GM12865 (cell line): ENCODE measurements around the gene ZSCAN12.

ENCODE experiments used
- DNase-seq: peaks from one replicate; pipeline ENCODE4 v3.0.0; 2010; ENCODE audit warnings: low read depth
- H3K4me3 ChIP-seq: 2 replicates; pipeline ENCODE4 v1.5.1; 2011; ENCODE audit warnings: mild to moderate bottlenecking, low read depth, low read length, control low read depth
- TF ChIP-seq, protein P1 (sequence below): IDR thresholded peaks from 2 replicates; pipeline ENCODE4 v1.5.1; 2011; ENCODE audit warnings: low read length, control low read depth, low read depth, inconsistent platforms; ENCODE audit not compliant: insufficient read depth; ENCODE audit errors: missing control alignments

The ZSCAN12 gene

DNA sequence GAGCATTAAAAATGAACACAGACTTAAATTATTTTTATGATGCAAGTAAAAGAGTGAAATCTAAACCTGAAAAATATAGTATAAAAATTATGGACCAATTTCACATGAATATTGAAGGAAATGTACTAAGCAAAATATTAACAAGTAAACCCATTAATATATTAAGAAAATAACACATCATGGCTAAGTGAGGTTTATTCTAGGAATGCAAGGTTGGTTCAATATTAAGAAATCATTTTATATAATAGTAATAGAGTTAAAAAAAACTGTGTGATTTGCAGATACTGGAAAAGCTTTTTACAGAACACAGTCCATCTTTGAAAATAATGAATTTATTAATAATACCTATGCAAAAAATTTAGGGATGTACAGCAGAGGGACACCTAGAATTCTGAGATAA is 20.9 kb downstream of the ZSCAN12 start:
- no peak for DNase-seq
- TF ChIP-seq, protein P1, sequence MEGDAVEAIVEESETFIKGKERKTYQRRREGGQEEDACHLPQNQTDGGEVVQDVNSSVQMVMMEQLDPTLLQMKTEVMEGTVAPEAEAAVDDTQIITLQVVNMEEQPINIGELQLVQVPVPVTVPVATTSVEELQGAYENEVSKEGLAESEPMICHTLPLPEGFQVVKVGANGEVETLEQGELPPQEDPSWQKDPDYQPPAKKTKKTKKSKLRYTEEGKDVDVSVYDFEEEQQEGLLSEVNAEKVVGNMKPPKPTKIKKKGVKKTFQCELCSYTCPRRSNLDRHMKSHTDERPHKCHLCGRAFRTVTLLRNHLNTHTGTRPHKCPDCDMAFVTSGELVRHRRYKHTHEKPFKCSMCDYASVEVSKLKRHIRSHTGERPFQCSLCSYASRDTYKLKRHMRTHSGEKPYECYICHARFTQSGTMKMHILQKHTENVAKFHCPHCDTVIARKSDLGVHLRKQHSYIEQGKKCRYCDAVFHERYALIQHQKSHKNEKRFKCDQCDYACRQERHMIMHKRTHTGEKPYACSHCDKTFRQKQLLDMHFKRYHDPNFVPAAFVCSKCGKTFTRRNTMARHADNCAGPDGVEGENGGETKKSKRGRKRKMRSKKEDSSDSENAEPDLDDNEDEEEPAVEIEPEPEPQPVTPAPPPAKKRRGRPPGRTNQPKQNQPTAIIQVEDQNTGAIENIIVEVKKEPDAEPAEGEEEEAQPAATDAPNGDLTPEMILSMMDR = no peak
- H3K4me3 ChIP-seq = no peak overlapping the region

DNA sequence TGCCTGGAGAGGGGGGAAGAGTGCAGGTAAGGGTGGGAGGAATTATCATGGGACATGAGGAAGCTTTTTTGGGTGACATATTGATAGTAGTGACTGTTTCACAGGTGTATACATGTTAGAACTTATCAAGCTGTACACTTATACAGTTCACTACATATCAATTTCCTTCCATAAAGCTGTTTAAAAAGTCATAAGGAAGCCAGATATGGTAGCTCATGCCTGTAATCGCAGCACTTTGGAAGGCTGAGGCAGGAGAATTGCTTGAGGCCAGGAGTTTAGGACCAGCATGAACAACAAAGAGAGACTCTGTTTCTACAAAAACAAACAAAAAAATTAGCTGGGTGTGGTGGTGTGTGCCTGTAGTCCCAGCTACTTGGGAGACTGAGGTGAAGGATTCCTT is 21.7 kb downstream of the ZSCAN12 start:
- TF ChIP-seq, protein P1 = no peak
- no peak overlapping the region for H3K4me3 ChIP-seq
- DNase-seq = no peak

DNA sequence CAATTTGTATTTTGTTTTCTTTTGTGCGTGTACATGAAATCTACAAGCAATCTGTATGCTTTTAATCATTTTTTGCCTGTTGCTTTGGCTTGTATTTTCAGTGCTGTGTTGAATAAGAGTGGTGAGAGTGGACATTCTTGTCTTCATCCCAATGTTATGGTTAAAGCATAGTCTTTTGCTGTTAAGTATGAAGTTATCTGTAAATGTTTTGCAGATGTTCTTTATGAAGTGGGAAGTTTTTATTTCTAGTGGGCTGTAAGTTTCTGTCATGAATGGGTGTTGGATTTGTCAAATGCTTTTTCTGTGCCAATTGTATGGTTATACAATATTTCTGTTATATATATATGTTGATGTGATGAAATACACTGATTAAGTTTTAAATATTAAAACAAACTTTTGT is 25.6 kb downstream of the ZSCAN12 start:
- H3K4me3 ChIP-seq = no peak overlapping the region
- TF ChIP-seq, protein P1 = no peak
- DNase-seq = no peak

DNA sequence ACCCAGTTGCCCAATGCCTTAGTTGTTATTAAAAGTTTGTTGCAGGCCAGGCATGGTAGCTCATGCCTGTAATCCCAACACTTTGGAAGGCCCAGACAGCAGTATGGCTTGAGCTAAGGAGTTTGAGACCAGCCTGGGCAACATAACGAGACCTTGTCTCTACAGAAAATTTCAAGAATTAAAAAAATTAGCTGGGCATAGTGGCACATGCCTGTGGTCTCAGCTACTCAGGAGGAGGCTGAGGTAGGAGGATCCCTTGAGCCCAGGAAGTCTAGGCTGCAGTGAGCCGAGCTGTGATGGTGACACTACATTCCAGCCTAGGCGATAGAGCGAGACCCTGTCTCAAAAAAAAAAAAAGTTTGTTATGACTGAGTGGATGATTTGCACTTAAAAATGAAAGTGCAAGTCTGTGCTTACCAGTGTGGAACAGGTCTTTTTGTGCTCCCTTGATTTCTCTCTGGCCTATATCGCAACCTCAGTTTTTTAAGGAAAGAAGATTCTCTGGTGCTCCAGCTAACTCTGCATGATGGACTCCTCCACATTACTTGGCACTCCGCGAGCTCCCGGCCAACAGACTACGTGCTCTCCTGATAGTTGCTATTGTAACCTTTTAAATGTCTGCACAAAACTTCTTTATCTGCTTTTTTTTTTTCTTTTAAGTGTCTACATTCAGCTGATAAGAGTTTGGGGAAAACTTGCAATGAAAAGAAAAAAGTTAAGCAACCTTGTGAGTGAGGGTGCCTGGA is 27.7 kb downstream of the ZSCAN12 start:
- no peak overlapping the region for H3K4me3 ChIP-seq
- TF ChIP-seq, protein P1 = no peak
- DNase-seq = peak; percentile 55

DNA sequence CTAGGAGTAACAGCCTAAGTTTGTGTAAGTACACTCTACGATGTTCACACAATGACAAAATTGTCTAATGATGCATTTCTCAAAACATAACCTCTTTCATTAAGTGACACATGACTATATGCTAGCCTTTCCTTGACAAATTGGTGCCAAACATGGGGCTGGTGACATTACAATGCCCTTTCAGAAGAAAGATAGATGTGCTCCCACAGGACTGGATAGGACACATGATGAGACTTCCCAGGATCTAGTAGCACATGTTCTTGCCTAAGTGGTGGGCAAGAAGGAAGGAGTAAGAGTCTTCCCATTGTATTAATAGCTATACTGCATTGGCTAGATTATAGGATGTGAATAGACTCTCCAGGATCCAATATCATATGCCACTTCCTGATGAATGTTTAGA is 28.3 kb downstream of the ZSCAN12 start:
- no peak overlapping the region for H3K4me3 ChIP-seq
- no peak for DNase-seq
- TF ChIP-seq, protein P1 = no peak

DNA sequence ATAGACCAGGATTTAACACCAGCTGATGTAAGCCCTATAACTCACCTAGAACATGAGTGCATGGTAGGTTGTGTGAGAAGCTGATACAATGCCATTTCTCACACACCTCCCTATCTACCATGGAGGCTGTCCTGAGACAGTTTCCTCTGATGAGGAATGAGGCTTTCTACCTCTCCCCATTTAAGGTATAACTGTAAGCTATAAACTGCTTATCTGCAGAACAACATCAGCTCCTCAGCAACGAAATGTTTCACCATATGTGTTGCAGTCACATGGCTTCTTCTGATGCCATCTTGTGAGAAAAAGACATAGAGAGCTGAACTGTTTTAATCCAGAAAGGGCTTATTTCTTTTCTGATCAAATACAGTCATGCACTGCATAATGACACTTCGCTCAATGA is 29.1 kb downstream of the ZSCAN12 start:
- H3K4me3 ChIP-seq = no peak overlapping the region
- TF ChIP-seq, protein P1 = no peak
- no peak for DNase-seq

DNA sequence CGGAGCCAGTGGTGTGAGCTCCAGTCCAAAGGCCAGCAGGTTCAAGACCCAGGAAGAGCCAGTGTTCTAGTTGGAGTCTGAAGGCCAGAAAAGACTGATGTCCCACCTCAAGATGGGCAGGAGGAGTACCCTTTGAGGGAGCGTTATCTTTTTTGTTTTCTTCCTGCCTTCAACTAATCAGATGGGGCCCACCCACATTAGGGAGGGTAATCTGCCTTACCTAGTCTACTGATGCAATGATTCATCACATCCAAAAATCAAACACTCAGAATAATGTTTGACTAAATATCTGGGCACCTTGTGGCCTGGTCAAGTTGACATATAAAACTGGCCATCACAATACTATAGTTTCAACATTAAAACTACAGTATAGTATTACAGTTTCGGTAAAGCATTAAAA is 30.1 kb downstream of the ZSCAN12 start:
- H3K4me3 ChIP-seq = no peak overlapping the region
- DNase-seq = no peak
- TF ChIP-seq, protein P1 = no peak
